HCT116 (cell line): ENCODE data around the gene ZNF91. TPM values are rescaled to one million over a fixed set of nuclear protein-coding genes. Genes with fewer than 3 reads are reported as not detected.
"Not testable (repeated sequence)": the region's sequence is repeated elsewhere in the genome, so short reads cannot be mapped to it uniquely, and the experiment has no call there.

Experiments
- ATAC-seq: fragments of 200-7000 bp; cut with Tn5 transposase; 2 replicates; pipeline ENCODE4 v1.9.1; 2020; ENCODE audit warnings: mild to moderate bottlenecking, moderate library complexity
- BruUV-seq: library from RNA; stranded (reverse); fragments of 400-500 nt; replicated peaks from 2 replicates; lab custom pipeline; 2021; lab: Mats Ljungman, UMichigan
- CTCF ChIA-PET: fragments of 300-600 bp; sonication (Branson Sonifier 250); formaldehyde crosslinking; loops from one replicate; lab custom pipeline; 2021; ENCODE audit warnings: antibody characterized with exemption; lab: Charles Lee
- POLR2A ChIA-PET: fragments of 300-600, 350-600 bp; sonication (Branson Sonifier 250); formaldehyde crosslinking; loops from one replicate; lab custom pipeline; 2021; ENCODE audit warnings: antibody characterized with exemption; lab: Charles Lee
- RAD21 ChIA-PET, 2 experiments: fragments of 300-600 bp; sonication (Branson Sonifier 250); formaldehyde crosslinking; loops; one replicate each; lab custom pipeline; 2023; ENCODE audit warnings: low total read pairs in 2 of 2; ENCODE audit not compliant: uncharacterized antibody in 2 of 2, unreplicated experiment in 2 of 2, low non-redundant PET in 1 of 2; lab: Charles Lee
- DNase-seq: peaks from one replicate; pipeline ENCODE4 v3.0.0-alpha.2; 2010; ENCODE audit warnings: low read depth, low spot score
- H2AFZ ChIP-seq: fragments of 200-600 bp; shearing (Covaris generic), sonication (generic); 2 replicates; pipeline ENCODE4 v1.6.1; 2017; ENCODE audit warnings: low read depth, mixed run types, mixed read lengths, antibody characterized with exemption, low read length; ENCODE audit not compliant: poor library complexity, severe bottlenecking
- H3K27ac ChIP-seq: 2 replicates; pipeline ENCODE4 v1.5.1; 2012; ENCODE audit warnings: low read depth, low read length
- H3K27me3 ChIP-seq: fragments of 200-600 bp; sonication (generic); 2 replicates; pipeline ENCODE4 v1.6.1; 2016; ENCODE audit warnings: mixed run types, low read length, mixed read lengths; ENCODE audit not compliant: insufficient read depth
- H3K36me3 ChIP-seq, 2 experiments: fragments of 200-500 bp in 1 of 2; fragments of 200-600 bp in 1 of 2; sonication (Bioruptor generic) in 1 of 2; sonication (generic) in 1 of 2; 2 replicates each; pipeline versions ENCODE4 v1.5.1 to v1.6.1; 2014 to 2016; ENCODE audit warnings: low read length in 2 of 2, inconsistent platforms in 1 of 2, mixed read lengths in 1 of 2, mixed run types in 1 of 2; ENCODE audit not compliant: insufficient read depth in 2 of 2, control insufficient read depth in 1 of 2
- H3K4me1 ChIP-seq, 2 experiments: fragments of 200-600 bp in 1 of 2; sonication (generic) in 1 of 2; 2 replicates each; pipeline versions ENCODE4 v1.5.1 to v1.6.1; 2012 to 2017; ENCODE audit warnings: low read length in 2 of 2, inconsistent platforms in 1 of 2, mild to moderate bottlenecking in 1 of 2, mixed read lengths in 1 of 2, mixed run types in 1 of 2, moderate library complexity in 1 of 2; ENCODE audit not compliant: insufficient read depth in 2 of 2, control insufficient read depth in 1 of 2
- H3K4me2 ChIP-seq: fragments of 200-600 bp; sonication (generic); 2 replicates; pipeline ENCODE4 v1.6.1; 2017; ENCODE audit warnings: mixed run types, low read length, mixed read lengths
- H3K4me3 ChIP-seq, 2 experiments: fragments of 200-600 bp in 1 of 2; sonication (generic) in 1 of 2; replicated peaks in 1 of 2; 2 replicates each; pipeline ENCODE4 v1.5.1; 2011 to 2016; ENCODE audit warnings: low read length in 2 of 2, control low read depth in 1 of 2, low read depth in 1 of 2, mild to moderate bottlenecking in 1 of 2, mixed read lengths in 1 of 2, mixed run types in 1 of 2
- H3K79me2 ChIP-seq: fragments of 200-600 bp; sonication (generic); 2 replicates; pipeline ENCODE4 v1.6.1; 2017; ENCODE audit warnings: mild to moderate bottlenecking, mixed run types, low read length, moderate library complexity, mixed read lengths; ENCODE audit not compliant: insufficient read depth
- H3K9ac ChIP-seq: fragments of 200-600 bp; sonication (generic); 2 replicates; pipeline ENCODE4 v1.6.1; 2016; ENCODE audit warnings: low read length, mixed read lengths
- H3K9me2 ChIP-seq: fragments of 200-600 bp; sonication (generic), shearing (Covaris generic); 2 replicates; pipeline ENCODE4 v1.6.1; 2017; ENCODE audit warnings: mixed run types, mild to moderate bottlenecking, moderate library complexity; ENCODE audit not compliant: insufficient read depth
- H3K9me3 ChIP-seq, 2 experiments: fragments of 200-500 bp in 1 of 2; fragments of 200-600 bp in 1 of 2; sonication (Bioruptor generic) in 1 of 2; sonication (generic) in 1 of 2; 2 replicates each; pipeline ENCODE4 v1.6.1; 2014 to 2017; ENCODE audit warnings: low read length in 2 of 2, mixed read lengths in 2 of 2, inconsistent platforms in 1 of 2, low read depth in 1 of 2, mild to moderate bottlenecking in 1 of 2, mixed run types in 1 of 2, moderate library complexity in 1 of 2; ENCODE audit not compliant: control insufficient read depth in 1 of 2, insufficient read depth in 1 of 2
- H4K20me1 ChIP-seq: fragments of 200-600 bp; sonication (generic), shearing (Covaris generic); 2 replicates; pipeline ENCODE4 v1.6.1; 2017; ENCODE audit warnings: mixed run types, mild to moderate bottlenecking, moderate library complexity; ENCODE audit not compliant: insufficient read depth
- SIN3A ChIP-seq: IDR thresholded peaks from 2 replicates; pipeline ENCODE4 v1.6.1; 2012; ENCODE audit warnings: low read depth
- SP1 ChIP-seq: IDR thresholded peaks from 2 replicates; pipeline ENCODE4 v1.6.1; 2012; ENCODE audit warnings: low read depth
- intact Hi-C: fragments of 100-400 bp; cut with micrococcal nuclease; formaldehyde crosslinking; loops from 2 replicates; pipeline ENCODE4 v1.10.0; 2022
- total RNA-seq: library from RNA; stranded (reverse); gene quantifications from one replicate; pipeline ENCODE4 v1.2.1, GENCODE V29; 2021; ENCODE audit not compliant: unreplicated experiment
- TF ChIP-seq, protein P1 (sequence below): IDR thresholded peaks from 2 replicates; pipeline ENCODE4 v1.6.1; 2011; ENCODE audit warnings: mild to moderate bottlenecking, low read length, moderate library complexity; ENCODE audit not compliant: insufficient replicate concordance; ENCODE audit errors: extremely low read depth
- TF ChIP-seq, protein P2 (sequence below): IDR thresholded peaks from 2 replicates; pipeline ENCODE4 v1.6.1; 2012

Gene ZNF91
- total RNA-seq, 1 experiment from 2014 or later: 12.3 TPM

- TF ChIP-seq, protein P1, sequence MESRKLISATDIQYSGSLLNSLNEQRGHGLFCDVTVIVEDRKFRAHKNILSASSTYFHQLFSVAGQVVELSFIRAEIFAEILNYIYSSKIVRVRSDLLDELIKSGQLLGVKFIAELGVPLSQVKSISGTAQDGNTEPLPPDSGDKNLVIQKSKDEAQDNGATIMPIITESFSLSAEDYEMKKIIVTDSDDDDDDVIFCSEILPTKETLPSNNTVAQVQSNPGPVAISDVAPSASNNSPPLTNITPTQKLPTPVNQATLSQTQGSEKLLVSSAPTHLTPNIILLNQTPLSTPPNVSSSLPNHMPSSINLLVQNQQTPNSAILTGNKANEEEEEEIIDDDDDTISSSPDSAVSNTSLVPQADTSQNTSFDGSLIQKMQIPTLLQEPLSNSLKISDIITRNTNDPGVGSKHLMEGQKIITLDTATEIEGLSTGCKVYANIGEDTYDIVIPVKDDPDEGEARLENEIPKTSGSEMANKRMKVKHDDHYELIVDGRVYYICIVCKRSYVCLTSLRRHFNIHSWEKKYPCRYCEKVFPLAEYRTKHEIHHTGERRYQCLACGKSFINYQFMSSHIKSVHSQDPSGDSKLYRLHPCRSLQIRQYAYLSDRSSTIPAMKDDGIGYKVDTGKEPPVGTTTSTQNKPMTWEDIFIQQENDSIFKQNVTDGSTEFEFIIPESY: no peak
- TF ChIP-seq, protein P2, sequence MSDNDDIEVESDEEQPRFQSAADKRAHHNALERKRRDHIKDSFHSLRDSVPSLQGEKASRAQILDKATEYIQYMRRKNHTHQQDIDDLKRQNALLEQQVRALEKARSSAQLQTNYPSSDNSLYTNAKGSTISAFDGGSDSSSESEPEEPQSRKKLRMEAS: no peak
- TF ChIP-seq SIN3A: no peak
- TF ChIP-seq SP1: no peak
- TF ChIP-seq, all 23 proteins: peak for 0
Observed at GRCh38 chr19:23294141-23294540, 101.1 kb downstream of the ZNF91 start (continued).

GRCh38 chr19:23289966-23290365 lies 105.3 kb downstream of the ZNF91 start:
- H3K9me3 ChIP-seq, H3K9me2 ChIP-seq, H2AFZ ChIP-seq, H3K4me2 ChIP-seq, H3K79me2 ChIP-seq, ATAC-seq, H3K9ac ChIP-seq, H3K27ac ChIP-seq, BruUV-seq, H3K4me1 ChIP-seq, intact Hi-C loops, CTCF ChIA-PET, H3K36me3 ChIP-seq, H3K27me3 ChIP-seq, RAD21 ChIA-PET, DNase-seq, H3K4me3 ChIP-seq, POLR2A ChIA-PET, H4K20me1 ChIP-seq: not testable (repeated sequence)

Other genes starting within 250 kb of the ZNF91 start
- 7.1 TPM for gene ZNF724, start 145.1 kb downstream of the ZNF91 start, total RNA-seq